GM18502 (cell line): ENCODE measurements around the gene CASTOR1.

ENCODE experiments used
- ATAC-seq: cut with Tn5 transposase; IDR thresholded peaks from one replicate; pipeline ENCODE4 v1.9.1; 2021; ENCODE audit warnings: mild to moderate bottlenecking; ENCODE audit not compliant: unreplicated experiment, poor library complexity

The CASTOR1 gene

DNA sequence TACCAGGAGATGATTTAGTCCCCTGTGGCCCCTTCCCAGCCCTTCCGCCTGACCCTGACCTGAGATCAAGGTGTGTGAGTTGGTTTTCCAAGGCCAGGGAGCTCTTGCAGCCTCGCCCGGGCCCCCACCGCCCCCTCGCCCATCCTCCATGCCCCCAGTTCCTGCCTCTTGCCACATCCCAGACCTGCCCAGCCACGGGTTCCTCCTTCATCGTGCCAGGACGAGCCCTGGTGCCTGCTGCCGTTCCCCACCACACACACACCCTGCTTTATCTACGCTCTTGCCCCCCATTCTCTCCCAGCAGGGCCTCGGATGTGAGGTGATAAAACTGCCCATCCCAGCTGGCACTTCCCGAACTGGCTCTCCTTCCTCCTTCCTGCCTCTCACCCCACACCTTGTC, 41.3 kb downstream of the CASTOR1 start:
- no peak for ATAC-seq

DNA sequence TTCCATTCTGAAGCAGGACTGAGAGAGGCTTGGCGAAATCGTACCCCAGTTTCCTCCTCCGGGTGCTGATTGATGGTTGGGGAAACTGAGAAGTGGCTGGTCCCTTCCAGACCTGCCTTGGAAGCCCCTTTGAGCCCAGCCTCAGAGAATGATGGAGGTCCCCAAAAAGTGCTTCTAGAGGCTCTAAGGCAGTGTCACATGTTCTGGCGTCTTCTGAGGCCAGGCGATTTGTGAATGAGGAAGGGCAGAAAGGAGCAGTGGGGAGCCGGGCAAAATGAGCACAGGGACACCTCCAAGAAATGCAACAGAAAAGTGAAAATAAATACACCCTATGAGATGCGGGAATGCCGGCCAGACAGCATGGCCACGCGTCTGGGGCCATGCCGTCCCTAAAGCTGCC, 41.7 kb downstream of the CASTOR1 start:
- ATAC-seq, result no peak

DNA sequence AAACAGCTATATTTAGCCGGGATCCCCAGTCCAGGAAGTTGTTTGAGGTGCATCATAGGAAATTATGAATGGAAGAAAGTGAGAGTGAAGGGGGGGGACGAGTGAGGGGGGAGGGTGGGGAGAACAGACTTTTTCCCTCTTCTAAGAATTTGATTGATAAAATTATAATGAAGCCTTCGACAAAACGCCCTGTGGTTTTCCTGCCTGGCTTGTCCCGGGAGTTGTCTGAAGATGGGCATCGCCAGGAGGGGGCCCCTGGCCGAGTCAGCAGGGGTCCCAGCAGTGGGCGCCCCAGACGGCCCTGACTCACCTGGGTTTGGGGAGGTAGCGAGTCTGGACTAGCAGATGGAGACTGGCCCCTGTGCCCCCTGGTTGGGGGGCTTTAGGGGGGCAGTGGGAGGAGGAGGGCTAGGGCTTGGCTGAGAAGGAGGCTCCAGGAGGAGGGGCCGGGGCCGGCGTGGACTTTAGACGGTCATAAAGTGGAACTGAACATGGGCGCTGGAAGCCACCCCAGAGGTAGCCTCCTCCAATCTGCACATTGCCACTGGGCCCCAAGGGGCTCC, 42.4 kb downstream of the CASTOR1 start:
- ATAC-seq, result no peak

DNA sequence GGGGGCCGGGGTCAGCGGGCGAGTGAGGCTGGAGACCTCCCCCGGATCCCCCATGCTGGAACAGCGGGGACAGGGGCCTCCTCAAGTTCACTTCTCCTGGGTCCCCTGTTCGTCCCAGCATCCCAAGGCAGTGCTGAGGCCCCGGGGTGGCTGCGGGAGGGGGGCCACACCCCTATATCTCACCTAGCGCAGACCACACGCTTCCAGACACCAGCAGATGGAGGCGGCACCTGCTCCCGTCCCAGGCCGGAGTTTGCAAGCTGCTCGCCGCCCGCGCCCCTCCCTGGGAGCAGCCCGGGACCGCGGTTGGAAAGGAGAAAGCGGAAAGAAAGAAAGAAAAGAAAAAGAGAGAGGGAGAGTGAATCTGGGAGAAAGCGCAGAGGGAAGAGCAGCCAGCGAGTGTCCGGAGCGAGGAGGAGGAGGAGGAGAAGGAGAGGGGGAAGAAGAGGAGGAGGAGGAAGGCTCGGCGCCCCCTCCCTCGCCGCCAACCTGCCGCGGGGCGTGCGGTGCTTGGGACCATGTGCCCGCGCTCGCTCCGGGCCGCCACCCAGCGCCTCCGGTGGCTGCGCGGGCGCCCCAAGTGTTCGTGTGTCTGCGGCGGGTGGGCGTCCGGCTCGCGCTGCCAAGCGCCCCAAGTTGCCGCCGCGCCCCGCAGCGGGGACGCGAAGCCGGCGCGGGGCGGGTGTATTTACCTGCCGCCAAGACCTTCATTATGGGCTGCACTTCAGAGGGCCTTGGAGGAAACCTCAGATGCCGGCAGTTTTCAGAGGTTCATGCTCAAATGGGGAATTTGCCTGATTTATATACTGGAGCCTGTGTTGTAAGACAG, 43.1 kb downstream of the CASTOR1 start, which contains the start of gene LIF:
TSS of gene LIF (minus strand) at position 775 of the 829 bp plus-strand sequence. CDS start at position 711, 64 bp downstream.
- ATAC-seq, result no peak

DNA sequence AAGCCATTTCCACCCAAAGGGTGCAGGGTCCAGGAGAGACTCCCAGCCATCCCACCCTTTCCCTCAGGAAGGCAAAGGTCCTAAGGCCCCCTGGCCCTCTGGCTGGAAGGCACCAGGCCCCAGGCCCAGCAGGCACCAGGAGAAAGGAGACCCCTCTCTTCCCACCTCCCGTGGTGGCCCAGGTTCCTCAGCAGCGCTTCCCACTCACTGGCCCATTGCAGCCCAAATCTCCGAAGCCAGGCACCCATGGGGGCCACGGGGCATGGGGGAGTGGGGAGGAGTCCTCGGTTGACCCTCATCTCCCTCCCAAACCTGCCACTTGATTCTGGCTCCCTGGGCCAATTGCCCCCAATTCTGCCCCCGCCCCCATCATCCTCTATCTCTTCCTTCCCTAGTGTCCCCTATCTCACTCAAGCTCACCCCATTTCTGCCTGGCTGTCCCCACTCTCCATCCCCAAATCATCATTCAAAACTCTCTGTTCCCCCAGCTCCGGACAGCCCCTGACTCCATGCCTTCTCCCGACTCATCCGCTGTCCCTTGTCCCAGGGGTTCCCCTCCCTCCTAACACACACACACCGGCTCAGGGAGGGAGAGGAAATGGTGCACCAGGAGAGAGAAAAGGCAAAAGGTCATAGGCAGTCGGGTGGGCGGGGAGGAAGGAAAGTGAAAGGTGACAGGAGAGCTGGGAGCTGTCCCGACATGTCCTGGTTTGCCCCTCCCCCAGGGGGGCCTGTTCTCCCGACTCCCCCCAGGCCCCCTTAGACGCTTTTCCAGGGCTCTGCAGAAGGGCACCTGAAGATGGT, 43.9 kb downstream of the CASTOR1 start:
- no peak for ATAC-seq

DNA sequence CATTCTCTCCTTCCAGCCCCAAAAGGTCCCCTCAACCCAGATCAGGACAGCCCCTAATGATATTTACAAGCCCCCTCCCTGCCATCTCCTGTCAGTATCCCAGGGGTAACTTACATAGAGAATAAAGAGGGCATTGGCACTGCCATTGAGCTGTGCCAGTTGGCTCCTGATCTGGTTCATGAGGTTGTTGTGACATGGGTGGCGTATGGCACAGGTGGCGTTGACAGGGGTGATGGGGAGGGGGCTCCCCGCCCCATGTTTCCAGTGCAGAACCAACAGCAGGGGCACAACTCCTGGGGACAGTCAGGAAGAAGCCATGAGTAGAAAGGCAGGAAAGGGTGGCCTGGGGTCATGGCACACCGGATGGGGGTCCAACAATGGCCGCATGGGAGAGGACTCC, 44.7 kb downstream of the CASTOR1 start:
- no peak for ATAC-seq

DNA sequence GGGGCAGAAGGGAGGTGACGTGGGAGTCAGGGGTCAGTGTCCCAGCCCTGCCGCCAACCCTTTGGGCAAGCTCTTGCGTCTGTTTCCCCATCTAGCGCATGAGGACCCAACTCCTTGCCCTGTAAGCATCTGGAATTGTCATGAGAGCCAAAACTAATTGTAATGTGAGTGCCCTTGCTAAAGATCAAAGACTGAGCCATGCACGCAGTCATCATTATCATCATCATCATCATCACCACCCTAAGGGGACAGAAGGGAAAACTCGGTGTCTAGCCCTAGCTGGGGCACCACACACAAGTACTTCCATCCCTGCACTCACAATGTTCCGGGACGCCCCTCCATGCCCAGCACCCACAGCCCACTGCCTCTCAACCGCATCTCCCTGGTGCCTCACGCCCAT, 45.2 kb downstream of the CASTOR1 start:
- ATAC-seq, result no peak

DNA sequence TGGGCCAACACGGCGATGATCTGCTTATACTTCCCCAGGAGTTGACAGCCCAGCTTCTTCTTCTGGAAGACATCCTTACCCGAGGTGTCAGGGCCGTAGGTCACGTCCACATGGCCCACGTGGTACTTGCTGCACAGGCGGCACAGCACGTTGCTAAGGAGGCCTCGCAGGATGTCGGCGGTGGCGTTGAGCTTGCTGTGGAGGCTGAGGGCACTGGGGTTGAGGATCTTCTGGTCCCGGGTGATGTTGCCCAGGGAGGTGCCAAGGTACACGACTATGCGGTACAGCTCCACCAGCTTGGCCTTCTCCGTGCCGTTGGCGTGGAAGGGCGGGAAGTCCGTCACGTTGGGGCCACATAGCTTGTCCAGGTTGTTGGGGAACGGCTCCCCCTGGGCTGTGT, 45.6 kb downstream of the CASTOR1 start:
- ATAC-seq, result no peak

DNA sequence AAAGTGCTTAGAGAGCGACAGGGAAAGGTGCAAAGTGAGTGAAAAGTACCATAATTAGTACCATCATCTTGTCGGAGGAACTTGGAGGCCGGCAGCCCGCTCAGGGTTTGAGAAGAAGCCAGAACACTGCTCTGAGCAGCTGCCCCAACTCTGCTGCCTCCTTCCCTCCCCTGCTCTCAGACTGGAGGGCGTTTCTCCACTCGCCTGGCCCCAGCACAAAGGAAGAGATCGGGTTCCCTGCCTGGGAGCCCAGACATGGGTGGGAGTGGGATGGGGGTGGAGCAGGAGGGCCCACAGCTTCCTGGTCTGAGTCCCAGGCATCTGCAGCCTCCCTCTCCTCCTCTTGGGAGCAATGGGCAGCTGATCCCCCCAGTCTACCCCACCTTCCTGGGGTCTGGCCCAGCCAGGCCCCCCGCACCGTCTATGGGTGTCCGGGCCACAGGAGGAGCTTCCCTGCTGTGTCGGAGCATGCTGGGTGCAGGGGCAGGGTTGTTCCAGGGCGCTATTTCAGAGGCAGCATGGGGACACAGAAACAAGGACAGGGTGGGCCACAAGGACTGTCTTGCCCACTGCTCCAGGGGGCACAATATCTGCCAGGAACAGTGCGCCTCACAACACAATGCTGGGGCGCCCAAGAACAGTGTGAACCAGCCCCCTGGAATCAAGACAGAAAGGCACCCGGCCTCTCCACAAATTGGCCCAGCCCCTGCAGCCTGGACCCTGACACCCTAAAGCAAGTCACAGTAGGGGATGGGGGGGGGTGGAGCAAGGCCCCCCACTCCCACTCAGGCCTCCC, 47.5 kb downstream of the CASTOR1 start:
- ATAC-seq, result no peak

DNA sequence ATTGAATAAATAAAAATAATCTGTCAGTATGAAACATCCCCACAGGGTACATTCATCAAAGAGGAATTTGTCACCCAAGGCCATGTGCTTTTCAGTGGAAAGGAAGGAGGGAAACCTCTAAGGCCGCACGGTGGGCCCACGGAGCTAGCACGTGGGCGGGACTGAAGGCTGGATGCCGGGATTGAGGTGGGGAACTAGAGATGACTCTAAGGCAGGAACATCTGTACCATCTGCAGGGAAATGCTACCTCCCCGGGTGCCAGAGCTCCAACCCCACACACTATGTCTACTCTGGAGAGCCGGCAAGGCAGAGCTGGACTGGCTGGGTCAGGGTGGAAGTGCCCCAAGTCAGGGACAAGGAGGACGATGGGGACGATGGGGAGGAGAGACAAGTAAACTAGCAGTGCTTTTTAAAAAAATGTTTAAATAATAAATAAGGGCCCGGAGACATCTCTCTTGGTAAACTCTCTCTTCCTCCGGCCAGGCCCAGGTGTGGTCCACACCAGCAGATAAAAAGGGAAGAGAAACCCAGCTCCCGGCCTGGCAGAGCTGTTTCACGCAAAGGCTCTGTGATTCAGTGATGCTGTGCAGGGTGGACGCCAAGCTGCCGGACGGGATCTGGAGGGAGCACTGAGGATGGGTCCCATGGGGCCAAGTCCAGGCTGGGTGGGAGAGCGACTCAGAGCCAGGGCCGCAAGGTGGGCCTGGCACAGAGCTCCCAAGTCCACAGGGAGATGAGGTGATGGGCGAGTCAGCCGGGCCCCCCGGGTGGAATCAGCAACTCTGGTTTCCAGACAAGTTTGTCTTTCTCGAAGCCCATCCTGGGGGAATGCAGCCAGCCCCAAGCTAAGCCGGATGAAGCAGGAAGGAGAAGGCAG, 48.5 kb downstream of the CASTOR1 start:
- no peak for ATAC-seq

DNA sequence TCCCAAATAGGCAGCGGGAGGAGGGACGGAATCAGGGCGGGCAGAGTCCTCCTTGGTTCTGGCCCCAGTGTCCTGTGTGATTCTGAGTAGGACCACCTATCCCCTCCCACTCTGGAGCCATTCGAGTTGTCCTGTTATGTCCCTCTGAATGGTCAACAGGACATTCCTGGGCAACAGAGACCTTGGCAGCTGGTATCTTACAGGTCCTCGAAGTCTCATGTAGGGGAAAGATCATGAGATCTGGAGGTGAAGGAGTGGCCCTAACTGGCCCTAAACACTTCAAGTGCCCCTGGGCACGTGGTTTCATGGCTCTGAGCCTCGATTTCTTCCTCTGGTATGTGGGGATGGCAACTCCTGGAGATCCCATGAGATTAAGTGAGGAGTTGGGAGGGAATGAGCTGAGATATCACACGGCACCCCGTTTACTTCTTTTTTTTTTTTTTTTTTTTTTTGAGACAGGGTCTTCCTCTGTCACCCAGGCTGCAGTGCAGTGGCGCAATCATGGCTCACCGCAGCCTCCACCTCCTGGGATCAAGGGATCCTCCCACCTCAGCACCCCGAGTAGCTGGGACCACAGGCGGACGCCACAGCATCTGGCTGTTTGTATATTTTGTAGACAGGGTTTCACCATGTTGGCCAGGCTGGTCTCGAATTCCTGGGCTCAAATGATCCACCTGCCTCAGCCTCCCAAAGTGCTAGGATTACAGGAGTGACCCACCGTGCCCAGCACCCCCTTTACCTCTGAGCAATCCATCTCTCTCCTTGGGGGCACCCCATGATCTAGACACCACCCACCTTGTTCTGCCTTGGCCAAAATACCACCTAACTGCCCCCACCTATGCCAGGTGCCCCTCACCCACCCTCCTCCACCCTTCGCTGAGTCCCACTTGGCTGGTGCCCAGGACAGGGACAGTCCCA, 49.6 kb downstream of the CASTOR1 start:
- ATAC-seq, result no peak

DNA sequence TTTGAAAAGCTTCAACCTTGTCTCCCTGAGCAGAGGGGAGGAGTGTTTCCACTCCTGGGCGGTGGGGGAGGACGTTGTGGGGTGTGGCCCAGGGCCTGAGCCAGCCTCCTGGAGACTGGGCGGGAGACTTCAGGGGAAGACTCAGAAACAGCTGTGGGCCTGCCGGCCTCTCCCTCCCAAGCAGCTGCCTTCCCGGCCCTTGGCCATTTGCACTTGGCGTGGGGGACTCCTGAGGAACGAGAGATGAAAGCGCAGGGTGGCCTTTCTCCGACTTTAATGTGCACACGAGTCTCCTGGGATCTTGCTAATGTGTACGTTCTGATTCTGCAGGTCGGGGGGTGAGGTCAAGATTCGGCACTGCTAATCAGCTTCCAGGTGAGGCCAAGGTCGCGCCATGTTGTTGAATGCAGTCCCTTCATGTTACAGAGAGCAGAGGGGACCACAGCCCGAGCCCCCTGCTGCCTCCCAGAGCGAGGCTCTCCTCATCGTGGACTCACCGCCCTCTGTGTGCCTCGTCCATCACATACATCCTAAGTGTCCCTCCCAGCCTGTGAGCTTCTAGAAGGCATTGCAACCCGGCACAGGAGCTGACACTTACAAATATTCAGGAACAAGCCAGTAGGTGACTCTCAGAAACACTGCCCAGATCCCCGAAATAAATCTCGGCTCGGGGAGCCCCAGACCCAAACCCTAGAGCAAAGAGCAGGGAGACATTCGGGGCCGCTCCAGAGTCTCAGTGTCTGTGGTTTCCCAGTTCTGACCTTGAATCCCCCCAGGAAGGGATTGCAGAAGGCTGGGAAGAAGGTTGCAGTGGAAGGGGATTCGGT, 50.4 kb downstream of the CASTOR1 start:
- no peak for ATAC-seq

DNA sequence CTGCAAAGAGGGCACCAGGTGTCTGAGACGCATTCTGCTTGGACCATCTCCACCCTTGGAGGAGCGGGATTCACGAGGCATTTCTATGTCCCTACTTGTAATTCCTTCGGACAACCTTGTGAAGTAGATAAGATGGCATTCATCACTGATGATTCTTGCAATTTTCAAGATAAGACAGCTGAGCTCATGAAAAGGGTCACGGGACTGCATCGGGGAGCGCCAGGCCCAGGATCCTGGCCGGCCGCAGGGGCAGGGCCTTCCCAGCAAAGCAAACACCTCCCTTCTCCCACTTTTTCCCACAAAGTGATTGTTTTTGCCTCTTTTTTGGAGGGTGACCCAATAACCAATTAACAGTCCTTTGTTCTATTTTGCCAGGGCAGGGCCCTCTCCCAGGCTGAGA, 51.2 kb downstream of the CASTOR1 start:
- no peak for ATAC-seq

DNA sequence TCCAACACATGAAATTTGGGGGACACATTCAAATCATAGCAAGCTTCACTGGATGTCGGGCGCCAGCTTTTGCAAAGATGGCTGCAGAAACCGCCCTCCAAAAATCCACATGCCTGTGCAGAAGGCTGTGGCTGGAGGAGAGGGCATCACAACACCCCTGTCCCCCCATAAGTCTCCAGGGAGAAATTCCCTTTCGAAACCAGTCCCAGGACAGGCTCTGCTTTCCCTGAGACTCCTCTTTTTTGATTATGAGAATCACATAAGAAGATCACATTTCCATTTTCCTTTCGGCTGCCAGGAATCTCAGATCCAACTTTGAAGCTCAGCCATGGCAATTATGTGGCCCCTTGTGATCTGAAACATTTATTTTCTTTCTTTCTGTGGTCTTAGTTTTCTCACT, 52.4 kb downstream of the CASTOR1 start:
- ATAC-seq, result no peak

DNA sequence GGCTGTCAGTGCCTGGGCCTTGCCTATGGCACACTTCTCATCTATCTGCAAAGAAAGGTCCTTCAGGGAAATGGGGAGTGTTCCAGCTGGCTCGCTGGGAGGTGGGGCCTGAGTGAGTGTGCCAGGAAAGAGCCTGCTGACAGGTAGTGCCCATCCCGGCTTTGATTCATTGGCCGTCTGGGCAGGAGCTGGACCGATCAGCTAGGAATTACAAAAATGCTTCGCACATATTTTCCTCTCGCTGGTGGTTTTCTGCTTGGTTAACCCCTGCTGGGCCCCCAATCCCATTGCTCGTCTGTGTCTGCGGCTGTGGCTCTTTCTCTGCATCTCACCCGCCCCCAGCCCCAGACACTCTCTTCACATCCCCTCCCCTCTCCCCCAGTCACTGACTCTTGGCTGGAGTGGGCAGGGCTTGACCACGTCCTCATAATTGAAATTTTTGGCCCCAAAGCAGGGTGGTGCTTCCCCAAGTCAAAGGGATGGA, 53.6 kb downstream of the CASTOR1 start:
- ATAC-seq, result no peak
